DOHH2 (cell line): ENCODE measurements around the gene PDE6D.

Experiments used
- CTCF ChIP-seq: fragments of 200-600 bp; sonication (generic); IDR thresholded peaks from one replicate; pipeline ENCODE4 v1.5.1; 2014; ENCODE audit warnings: antibody characterized with exemption, mild to moderate bottlenecking, low read depth, low read length; ENCODE audit not compliant: poor library complexity, severe bottlenecking
- EZH2phosphoT487 ChIP-seq: fragments of 200-600 bp; sonication (generic); IDR thresholded peaks from 2 replicates; pipeline ENCODE4 v1.6.1; 2017; ENCODE audit warnings: borderline replicate concordance, mild to moderate bottlenecking, antibody characterized with exemption, low read length, moderate library complexity, mixed read lengths

GRCh38 chr2:231791107-231791506 is 10.0 kb upstream of the PDE6D start:
- TF ChIP-seq EZH2phosphoT487 = no peak
- TF ChIP-seq CTCF = no peak
